Stimulated activated naive B cell treated with anti-CD40 and anti-IgM and Interleukin-4, amounts not matched to agents 10 μg/mL and 1 μg/mL and 100 μg/mL, for 72 hours (primary cell): ENCODE measurements around the gene BFSP2.

Experiments used
- ATAC-seq, 2 donors: fragments of 150-1000 bp; cut with Tn5 transposase; replicated peaks; 2 replicates each; pipeline ENCODE4 v1.10.0; 2021; ENCODE audit warnings: moderate library complexity in 1 of 2
- DNase-seq: peaks from one replicate; pipeline ENCODE4 v3.0.0; 2021
- H3K27ac Mint-ChIP-seq: one replicate; pipeline ENCODE4 v1.8.0; 2022; ENCODE audit warnings: mild to moderate bottlenecking, mixed read lengths
- H3K27me3 Mint-ChIP-seq, 2 donors: one replicate each; pipeline ENCODE4 v1.8.0; 2022; ENCODE audit warnings: mixed read lengths in 2 of 2
- H3K36me3 Mint-ChIP-seq, 2 donors: one replicate each; pipeline ENCODE4 v1.8.0; 2022; ENCODE audit warnings: mixed read lengths in 2 of 2, mild to moderate bottlenecking in 1 of 2
- H3K4me1 Mint-ChIP-seq, 2 donors: one replicate each; pipeline ENCODE4 v1.8.0; 2022; ENCODE audit warnings: mixed read lengths in 2 of 2, mild to moderate bottlenecking in 1 of 2
- H3K4me3 Mint-ChIP-seq, 2 donors: one replicate each; pipeline ENCODE4 v1.8.0; 2022; ENCODE audit warnings: mild to moderate bottlenecking in 2 of 2, mixed read lengths in 2 of 2, moderate library complexity in 1 of 2
- H3K9me3 Mint-ChIP-seq, 2 donors: one replicate each; pipeline ENCODE4 v1.8.0; 2022; ENCODE audit warnings: mixed read lengths in 2 of 2, mild to moderate bottlenecking in 1 of 2

Gene BFSP2

GRCh38 chr3:133400006-133400515 is at the start of gene BFSP2:
TSS of gene BFSP2 (plus strand) at chr3:133400056. CDS start at chr3:133400084, 28 bp downstream.
- Mint-ChIP-seq H3K9me3 (no peaks in the 10 kb centered on the region), H3K27ac (no peak within 1 kb of the TSS), H3K27me3 (peaks cover 13 to 22% of the 10 kb centered on the region in 2 donors), H3K4me3 (no peak within 1 kb of the TSS), H3K4me1 (peaks cover 2 to 4% of the 10 kb centered on the region in 2 donors), H3K36me3 (no peaks in the 10 kb centered on the region)
- ATAC-seq (no peak), DNase-seq (no peak)

GRCh38 chr3:133354721-133355120 is 45.1 kb upstream of the BFSP2 start:
- no peak overlapping the region for H3K27ac Mint-ChIP-seq
- peaks cover 0 to 11% of the 10 kb centered on the region in 2 donors for H3K9me3 Mint-ChIP-seq
- peaks cover 15 to 27% of the 10 kb centered on the region in 2 donors for H3K27me3 Mint-ChIP-seq
- ATAC-seq (no peak), DNase-seq (no peak)
- no peak overlapping the region for H3K4me3 Mint-ChIP-seq
- no peaks in the 10 kb centered on the region for H3K36me3 Mint-ChIP-seq
- H3K4me1 Mint-ChIP-seq: no peaks in the 10 kb centered on the region

- H3K4me3 Mint-ChIP-seq: no peak overlapping the region
- H3K9me3 Mint-ChIP-seq: peaks cover 0 to 8% of the 10 kb centered on the region in 2 donors
- ATAC-seq (no peak), DNase-seq (no peak)
- H3K27ac Mint-ChIP-seq: no peak overlapping the region
- no peaks in the 10 kb centered on the region for H3K4me1 Mint-ChIP-seq
- H3K27me3 Mint-ChIP-seq: peaks cover 10 to 29% of the 10 kb centered on the region in 2 donors
- no peaks in the 10 kb centered on the region for H3K36me3 Mint-ChIP-seq
These were observed 39.4 kb upstream of the BFSP2 start for GRCh38 chr3:133360476-133360875.

GRCh38 chr3:133361011-133361410 is 38.8 kb upstream of the BFSP2 start:
- H3K9me3 Mint-ChIP-seq: peaks cover 0 to 7% of the 10 kb centered on the region in 2 donors
- no peaks in the 10 kb centered on the region for H3K4me1 Mint-ChIP-seq
- no peak for DNase-seq
- no peaks in the 10 kb centered on the region for H3K36me3 Mint-ChIP-seq
- ATAC-seq: no peak
- H3K27me3 Mint-ChIP-seq: peaks cover 8 to 24% of the 10 kb centered on the region in 2 donors
- H3K27ac Mint-ChIP-seq: no peak overlapping the region
- no peak overlapping the region for H3K4me3 Mint-ChIP-seq

- ATAC-seq (no peak), DNase-seq (no peak)
- H3K9me3 Mint-ChIP-seq: peaks cover 0 to 3% of the 10 kb centered on the region in 2 donors
These were observed 38.4 kb upstream of the BFSP2 start for GRCh38 chr3:133361435-133361834.

GRCh38 chr3:133362539-133362938 is 37.3 kb upstream of the BFSP2 start:
- no peaks in the 10 kb centered on the region for H3K9me3 Mint-ChIP-seq
- DNase-seq (no peak), ATAC-seq (no peak)
- H3K36me3 Mint-ChIP-seq: no peaks in the 10 kb centered on the region
- H3K4me1 Mint-ChIP-seq: no peaks in the 10 kb centered on the region
- H3K4me3 Mint-ChIP-seq: no peak overlapping the region
- peaks cover 8 to 11% of the 10 kb centered on the region in 2 donors for H3K27me3 Mint-ChIP-seq
- H3K27ac Mint-ChIP-seq: no peak overlapping the region

More at GRCh38 chr3:133361435-133361834, 38.4 kb upstream of the BFSP2 start:
- Mint-ChIP-seq H3K27me3 (peaks cover 4 to 20% of the 10 kb centered on the region in 2 donors), H3K27ac (no peak overlapping the region), H3K4me3 (no peak overlapping the region), H3K36me3 (no peaks in the 10 kb centered on the region), H3K4me1 (no peaks in the 10 kb centered on the region)

- Mint-ChIP-seq H3K27ac (no peak overlapping the region), H3K36me3 (no peaks in the 10 kb centered on the region), H3K9me3 (no peaks in the 10 kb centered on the region), H3K27me3 (peaks cover 8 to 12% of the 10 kb centered on the region in 2 donors), H3K4me1 (no peaks in the 10 kb centered on the region), H3K4me3 (no peak overlapping the region)
- no peak for DNase-seq
- ATAC-seq: no peak
These were observed 35.2 kb upstream of the BFSP2 start for GRCh38 chr3:133364704-133365103.

GRCh38 chr3:133366921-133367320 is 32.9 kb upstream of the BFSP2 start:
- no peaks in the 10 kb centered on the region for H3K36me3 Mint-ChIP-seq
- no peak overlapping the region for H3K4me3 Mint-ChIP-seq
- no peaks in the 10 kb centered on the region for H3K4me1 Mint-ChIP-seq
- no peak overlapping the region for H3K27ac Mint-ChIP-seq
- DNase-seq (no peak), ATAC-seq (no peak)
- H3K27me3 Mint-ChIP-seq: peaks cover 14 to 20% of the 10 kb centered on the region in 2 donors
- H3K9me3 Mint-ChIP-seq: no peaks in the 10 kb centered on the region

GRCh38 chr3:133367403-133367802 is 32.5 kb upstream of the BFSP2 start:
- H3K9me3 Mint-ChIP-seq: no peaks in the 10 kb centered on the region
- H3K27ac Mint-ChIP-seq: no peak overlapping the region
- no peaks in the 10 kb centered on the region for H3K4me1 Mint-ChIP-seq
- ATAC-seq (no peak), DNase-seq (no peak)
- H3K36me3 Mint-ChIP-seq: no peaks in the 10 kb centered on the region
- peaks cover 18 to 24% of the 10 kb centered on the region in 2 donors for H3K27me3 Mint-ChIP-seq
- no peak overlapping the region for H3K4me3 Mint-ChIP-seq

GRCh38 chr3:133367956-133368355 is 31.9 kb upstream of the BFSP2 start:
- DNase-seq: no peak
- no peak for ATAC-seq
- H3K4me1 Mint-ChIP-seq: no peaks in the 10 kb centered on the region
- no peak overlapping the region for H3K4me3 Mint-ChIP-seq
- H3K36me3 Mint-ChIP-seq: no peaks in the 10 kb centered on the region
- no peak overlapping the region for H3K27ac Mint-ChIP-seq
- no peaks in the 10 kb centered on the region for H3K9me3 Mint-ChIP-seq
- H3K27me3 Mint-ChIP-seq: peaks cover 18 to 24% of the 10 kb centered on the region in 2 donors

GRCh38 chr3:133368371-133369067 is 31.3 kb upstream of the BFSP2 start:
- Mint-ChIP-seq H3K9me3 (no peaks in the 10 kb centered on the region), H3K27ac (no peak overlapping the region), H3K36me3 (no peaks in the 10 kb centered on the region), H3K4me1 (no peaks in the 10 kb centered on the region), H3K27me3 (peaks cover 18 to 24% of the 10 kb centered on the region in 2 donors), H3K4me3 (no peak overlapping the region)
- no peak for ATAC-seq
- DNase-seq: no peak

- Mint-ChIP-seq H3K27ac (no peak overlapping the region), H3K9me3 (no peaks in the 10 kb centered on the region), H3K27me3 (peaks cover 18 to 24% of the 10 kb centered on the region in 2 donors), H3K4me1 (no peaks in the 10 kb centered on the region), H3K4me3 (no peak overlapping the region), H3K36me3 (no peaks in the 10 kb centered on the region)
- ATAC-seq: no peak
- DNase-seq: no peak
These were observed 30.8 kb upstream of the BFSP2 start for GRCh38 chr3:133369068-133369440.

- Mint-ChIP-seq H3K9me3 (no peaks in the 10 kb centered on the region), H3K36me3 (no peaks in the 10 kb centered on the region), H3K4me3 (no peak overlapping the region), H3K27me3 (peaks cover 14 to 18% of the 10 kb centered on the region in 2 donors), H3K4me1 (no peaks in the 10 kb centered on the region), H3K27ac (no peak overlapping the region)
- ATAC-seq (no peak), DNase-seq (no peak)
These were observed 28.7 kb upstream of the BFSP2 start for GRCh38 chr3:133371181-133371580.

- Mint-ChIP-seq H3K9me3 (no peaks in the 10 kb centered on the region), H3K27ac (no peak overlapping the region), H3K27me3 (peaks cover 14 to 18% of the 10 kb centered on the region in 2 donors), H3K36me3 (no peaks in the 10 kb centered on the region), H3K4me3 (no peak overlapping the region), H3K4me1 (no peaks in the 10 kb centered on the region)
- ATAC-seq (no peak), DNase-seq (no peak)
These were observed 28.2 kb upstream of the BFSP2 start for GRCh38 chr3:133371676-133372075.

- Mint-ChIP-seq H3K36me3 (no peaks in the 10 kb centered on the region), H3K27me3 (peaks cover 10 to 12% of the 10 kb centered on the region in 2 donors), H3K27ac (no peak overlapping the region), H3K4me3 (no peak overlapping the region), H3K4me1 (no peaks in the 10 kb centered on the region), H3K9me3 (no peaks in the 10 kb centered on the region)
- DNase-seq: no peak
- no peak for ATAC-seq
These were observed 25.0 kb upstream of the BFSP2 start for GRCh38 chr3:133374708-133375402.
